GM19452 (cell line): Measurements from ENCODE around the gene CCDC51.

Source experiments
- ATAC-seq: cut with Tn5 transposase; IDR thresholded peaks from one replicate; pipeline ENCODE4 v1.9.1; 2021; ENCODE audit not compliant: unreplicated experiment

Gene CCDC51

GRCh38 chr3:48387634-48388033, 52.3 kb downstream of the CCDC51 start:
- ATAC-seq = no peak
